ENCODE results near the gene ZNF341. TPM values are rescaled to one million over a fixed set of nuclear protein-coding genes. Genes with fewer than 3 reads are reported as not detected.

Gene ZNF341
- total and polyA plus RNA-seq, 2 of the 8 experiments (the other 6 are each of a cell fraction or from before 2014, with no cell fraction given) = 5.8 to 6.4 TPM

DNA sequence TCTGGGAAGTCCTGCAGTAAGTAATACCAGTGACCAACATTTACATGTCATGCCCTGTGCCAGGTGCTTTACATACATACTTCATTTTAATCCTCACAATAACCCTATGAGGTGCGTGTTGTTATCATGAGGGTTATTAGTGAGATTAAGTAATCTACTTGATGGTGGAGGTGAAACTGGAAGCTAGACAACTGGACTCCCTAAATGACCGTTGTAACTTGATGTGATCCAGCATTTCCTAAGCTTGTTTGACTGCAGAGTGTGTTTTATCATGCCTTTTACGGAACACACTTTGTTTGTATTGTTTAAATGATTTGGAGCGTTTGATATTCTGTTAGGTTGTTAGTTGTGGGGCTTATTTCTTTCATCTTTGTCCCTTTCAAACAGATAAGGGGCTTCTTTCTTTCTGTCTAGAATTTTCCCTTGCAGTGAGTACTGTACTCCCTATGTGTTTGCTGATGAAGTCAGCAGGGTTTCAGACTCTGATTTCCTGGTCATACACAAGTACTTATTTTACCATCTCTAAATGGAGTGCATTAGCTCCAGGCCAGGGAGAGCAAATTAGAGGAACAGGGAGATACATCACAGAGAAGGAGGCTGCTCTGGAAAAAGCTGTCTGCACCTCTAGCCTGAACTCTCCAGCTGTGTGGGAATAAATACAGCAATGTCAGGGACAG is 109.1 kb downstream of the ZNF341 start:
- WGBS, 2 experiments (ENCODE audit: extremely low coverage in 1 of 2, insufficient coverage in 1 of 2, insufficient read length in 1 of 2, insufficient replicate concordance in 2 of 2, low coverage in 1 of 2, low lambda C conversion rate in 2 of 2, missing lambda C conversion rate in 1 of 2) = 85% methylated on average over 4 of the region's 4 CpGs; no CpG with 5 or more reads in 1 of the 2 experiments
- peaks cover 7 to 18% of the 10 kb centered on the region in 2 experiments for H4K20me1 ChIP-seq (replicated peaks in 1 of 2; ENCODE audit: control insufficient read depth in 1 of 2, insufficient read depth in 2 of 2, low read length in 2 of 2)
- no peaks in the 10 kb centered on the region for H3K36me3 ChIP-seq (ENCODE audit: control insufficient read depth in 2 of 4, insufficient read depth in 4 of 4, low read length in 3 of 4)
- peaks cover 0 to 77% of the 10 kb centered on the region in 2 experiments; a peak in 3 of 4 replicates for H3K79me2 ChIP-seq (ENCODE audit: control insufficient read depth in 1 of 2, insufficient read depth in 2 of 2, low read length in 2 of 2)
- H3K18ac ChIP-seq (ENCODE audit: extremely low read depth, low read length) = no peak overlapping the region
- H3K23ac ChIP-seq (ENCODE audit: insufficient read length) = no peak overlapping the region
- H2BK120ac ChIP-seq (replicated peaks; ENCODE audit: low read depth, low read length) = no peak overlapping the region
- no peaks in the 10 kb centered on the region for H3K23me2 ChIP-seq (ENCODE audit: low read depth, low read length)
- H2BK12ac ChIP-seq (ENCODE audit: low read depth, low read length) = no peak overlapping the region
- ChIA-PET CTCF (ENCODE audit: partially characterized antibody) (interaction anchor here (1.0 to 1.1 kb wide), 2 partner anchors 16 to 73 kb away, joined by 3 read pairs; no protein-coding TSS in a partner anchor), POLR2A (ENCODE audit: partially characterized antibody) (interaction anchor here (1.0 kb wide), 1 partner anchor 9 kb away, joined by 3 read pairs; no protein-coding TSS in a partner anchor)
- FAIRE-seq (no peak), DNase-seq (ENCODE audit: low read depth in 1 of 2, low spot score in 2 of 2) (no peak)
- no peak overlapping the region for H3K4ac ChIP-seq (replicated peaks; ENCODE audit: insufficient read length, low read depth, low read length)
- no peak overlapping the region for H2AK5ac ChIP-seq (ENCODE audit: low read depth, low read length)
- H3K56ac ChIP-seq (replicated peaks; ENCODE audit: insufficient read length, low read depth, low read length) = no peak overlapping the region
- H3K9me3 ChIP-seq (ENCODE audit: insufficient read depth in 2 of 2, low read depth in 1 of 2, low read length in 1 of 2) = no peaks in the 10 kb centered on the region
- no peaks in the 10 kb centered on the region for H3K27me3 ChIP-seq (replicated peaks in 1 of 4; ENCODE audit: control insufficient read depth in 3 of 4, extremely low read depth in 1 of 4, insufficient read depth in 3 of 4, low read length in 3 of 4)
- no peak overlapping the region for H2BK5ac ChIP-seq (ENCODE audit: low read depth, low read length)
- H3K9ac ChIP-seq (replicated peaks in 1 of 4; ENCODE audit: extremely low read depth in 1 of 4, low read depth in 3 of 4, low read length in 3 of 4) = no peak overlapping the region; a peak in 1 of 7 replicates
- H3K79me1 ChIP-seq (ENCODE audit: low read depth, low read length) = peaks cover 17% of the 10 kb centered on the region
- no peak overlapping the region for H3K27ac ChIP-seq (ENCODE audit: low read depth, low read length)
- H3K14ac ChIP-seq (ENCODE audit: insufficient read length) = no peak overlapping the region
- H2BK15ac ChIP-seq (ENCODE audit: low read length) = no peak overlapping the region
- H3K4me1 ChIP-seq (replicated peaks in 1 of 4; ENCODE audit: control insufficient read depth in 3 of 4, insufficient read depth in 4 of 4, low read length in 3 of 4) = peaks cover under 1 to 19% (median 9%) of the 10 kb centered on the region in 4 experiments
- no peak overlapping the region for H4K5ac ChIP-seq (ENCODE audit: insufficient read length, low read depth, low read length)
- H2BK20ac ChIP-seq (ENCODE audit: low read length) = no peak overlapping the region
- no peak overlapping the region for H3K4me3 ChIP-seq (ENCODE audit: extremely low read depth in 1 of 4, insufficient read depth in 2 of 4, low read depth in 3 of 4, low read length in 4 of 4)
- H4K8ac ChIP-seq (ENCODE audit: extremely low read depth, insufficient read depth, low read length) = no peak overlapping the region
- no peak overlapping the region for H4K91ac ChIP-seq (replicated peaks; ENCODE audit: insufficient read length, low read length)
- H2AFZ ChIP-seq (ENCODE audit: low read length) = no peak overlapping the region
- no peak overlapping the region for H3K4me2 ChIP-seq (ENCODE audit: insufficient read depth in 1 of 2, low read depth in 2 of 2, low read length in 2 of 2)
- no peak for TF ChIP-seq EGR1 (IDR thresholded peaks at IDR 0.05; ENCODE audit: borderline replicate concordance, low read depth, low read length)
- TF ChIP-seq CREB1 (IDR thresholded peaks at IDR 0.05) = no peak
- no peak for TF ChIP-seq TAF1 (IDR thresholded peaks at IDR 0.05; ENCODE audit: low read depth, low read length)
- no peak for TF ChIP-seq KDM4A (IDR thresholded peaks at IDR 0.05; ENCODE audit: low read depth, low read length, severe bottlenecking)
- no peak for TF ChIP-seq CHD2 (IDR thresholded peaks at IDR 0.05; ENCODE audit: low read length)
- TF ChIP-seq TCF12 (IDR thresholded peaks at IDR 0.05; ENCODE audit: low read depth, low read length) = no peak
- TF ChIP-seq, protein P1, sequence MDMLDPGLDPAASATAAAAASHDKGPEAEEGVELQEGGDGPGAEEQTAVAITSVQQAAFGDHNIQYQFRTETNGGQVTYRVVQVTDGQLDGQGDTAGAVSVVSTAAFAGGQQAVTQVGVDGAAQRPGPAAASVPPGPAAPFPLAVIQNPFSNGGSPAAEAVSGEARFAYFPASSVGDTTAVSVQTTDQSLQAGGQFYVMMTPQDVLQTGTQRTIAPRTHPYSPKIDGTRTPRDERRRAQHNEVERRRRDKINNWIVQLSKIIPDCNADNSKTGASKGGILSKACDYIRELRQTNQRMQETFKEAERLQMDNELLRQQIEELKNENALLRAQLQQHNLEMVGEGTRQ (IDR thresholded peaks at IDR 0.05; ENCODE audit: low read length) = no peak
- no peak for TF ChIP-seq TEAD4 (IDR thresholded peaks at IDR 0.05; ENCODE audit: low read depth, low read length)
- TF ChIP-seq SIRT6 (IDR thresholded peaks at IDR 0.05; ENCODE audit: low read length) = no peak
- no peak for TF ChIP-seq SP4 (IDR thresholded peaks at IDR 0.05; ENCODE audit: low read length)
- TF ChIP-seq ASH2L (IDR thresholded peaks at IDR 0.05; ENCODE audit: low read length) = no peak
- no peak for TF ChIP-seq RAD21 (IDR thresholded peaks at IDR 0.05 in 1 of 2, conservative IDR thresholded peaks at IDR 0.05 in 1 of 2; ENCODE audit: low read depth in 2 of 2, low read length in 2 of 2)
- TF ChIP-seq ZNF274 (IDR thresholded peaks at IDR 0.05; ENCODE audit: borderline replicate concordance, extremely low read depth, low read length) = no peak

Measured in H1 (cell line).